H9 (cell line): ENCODE data around the gene BEND7. TPM values are rescaled to one million over a fixed set of nuclear protein-coding genes. Genes with fewer than 3 reads are reported as not detected.

Experiments used
- DNase-seq: peaks from one replicate; pipeline ENCODE4 v3.0.0-alpha.2; 2017
- H2AFZ ChIP-seq: one replicate; pipeline ENCODE4 v1.6.1; 2013; ENCODE audit warnings: mild to moderate bottlenecking, low read length, control low read depth, moderate library complexity
- H2AK5ac ChIP-seq: 2 replicates; pipeline ENCODE4 v1.6.1; 2013; ENCODE audit warnings: low read length, control low read depth, mixed read lengths; ENCODE audit not compliant: insufficient read length
- H2BK120ac ChIP-seq: one replicate; pipeline ENCODE4 v1.6.1; 2013; ENCODE audit warnings: low read depth, mild to moderate bottlenecking, low read length, control low read depth, inconsistent platforms; ENCODE audit not compliant: poor library complexity, severe bottlenecking
- H2BK12ac ChIP-seq: 2 replicates; pipeline ENCODE4 v1.6.1; 2013; ENCODE audit warnings: low read length, control low read depth, mixed read lengths, low read depth; ENCODE audit not compliant: insufficient read length
- H2BK15ac ChIP-seq: 2 replicates; pipeline ENCODE4 v1.6.1; 2013; ENCODE audit warnings: low read depth, low read length, control low read depth
- H2BK20ac ChIP-seq: one replicate; pipeline ENCODE4 v1.6.1; 2013; ENCODE audit warnings: low read depth, mild to moderate bottlenecking, low read length, control low read depth, inconsistent platforms; ENCODE audit not compliant: poor library complexity, severe bottlenecking
- H2BK5ac ChIP-seq: 2 replicates; pipeline ENCODE4 v1.6.1; 2013; ENCODE audit warnings: low read length, control low read depth, mixed read lengths; ENCODE audit not compliant: insufficient read length
- H3K14ac ChIP-seq: 2 replicates; pipeline ENCODE4 v1.6.1; 2013; ENCODE audit warnings: low read length, control low read depth; ENCODE audit not compliant: insufficient read depth
- H3K18ac ChIP-seq: 2 replicates; pipeline ENCODE4 v1.6.1; 2013; ENCODE audit warnings: low read depth, mild to moderate bottlenecking, mixed read lengths, low read length, control low read depth; ENCODE audit not compliant: insufficient read length
- H3K23ac ChIP-seq: 2 replicates; pipeline ENCODE4 v1.6.1; 2013; ENCODE audit warnings: low read length, control low read depth, mixed read lengths, low read depth; ENCODE audit not compliant: insufficient read length
- H3K23me2 ChIP-seq: 2 replicates; pipeline ENCODE4 v1.6.1; 2013; ENCODE audit warnings: low read depth, mild to moderate bottlenecking, mixed read lengths, low read length, control low read depth; ENCODE audit not compliant: insufficient read length, poor library complexity, severe bottlenecking
- H3K27ac ChIP-seq: 2 replicates; pipeline ENCODE4 v1.5.1; 2013; ENCODE audit warnings: low read length, control low read depth, mixed read lengths, low read depth; ENCODE audit not compliant: insufficient read length
- H3K27me3 ChIP-seq: 2 replicates; pipeline ENCODE4 v1.6.1; 2013; ENCODE audit warnings: low read length, control low read depth, inconsistent platforms; ENCODE audit not compliant: insufficient read depth
- H3K4ac ChIP-seq: 2 replicates; pipeline ENCODE4 v1.6.1; 2013; ENCODE audit warnings: low read depth, mild to moderate bottlenecking, control low read depth, inconsistent platforms, low read length, moderate library complexity
- H3K4me1 ChIP-seq: 2 replicates; pipeline ENCODE4 v1.6.1; 2013; ENCODE audit warnings: low read length, control low read depth, inconsistent platforms; ENCODE audit not compliant: insufficient read depth
- H3K4me2 ChIP-seq: 2 replicates; pipeline ENCODE4 v1.6.1; 2013; ENCODE audit warnings: low read length, control low read depth, mixed read lengths; ENCODE audit not compliant: insufficient read length, insufficient read depth
- H3K56ac ChIP-seq: 2 replicates; pipeline ENCODE4 v1.6.1; 2013; ENCODE audit warnings: low read depth, mild to moderate bottlenecking, mixed read lengths, low read length, control low read depth; ENCODE audit not compliant: insufficient read length
- H3K79me1 ChIP-seq: 2 replicates; pipeline ENCODE4 v1.6.1; 2013; ENCODE audit warnings: low read depth, mild to moderate bottlenecking, moderate library complexity, low read length, control low read depth, inconsistent platforms; ENCODE audit not compliant: insufficient read depth, poor library complexity, severe bottlenecking
- H3K79me2 ChIP-seq: 2 replicates; pipeline ENCODE4 v1.6.1; 2013; ENCODE audit warnings: low read length, control low read depth, inconsistent platforms; ENCODE audit not compliant: insufficient read depth
- H3K9ac ChIP-seq: 2 replicates; pipeline ENCODE4 v1.6.1; 2013; ENCODE audit warnings: low read length, control low read depth, mixed read lengths; ENCODE audit not compliant: insufficient read length; ENCODE audit errors: extremely low read depth
- H3K9me3 ChIP-seq: one replicate; pipeline ENCODE4 v1.6.1; 2013; ENCODE audit warnings: low read depth, low read length, inconsistent platforms; ENCODE audit not compliant: control insufficient read depth
- H3T11ph ChIP-seq: one replicate; pipeline ENCODE4 v1.6.1; 2013; ENCODE audit warnings: mild to moderate bottlenecking, low read length, control low read depth, inconsistent platforms
- H4K20me1 ChIP-seq: one replicate; pipeline ENCODE4 v1.6.1; 2013; ENCODE audit not compliant: control insufficient read depth, insufficient read length, insufficient read depth
- H4K5ac ChIP-seq: 2 replicates; pipeline ENCODE4 v1.6.1; 2013; ENCODE audit warnings: low read depth, mild to moderate bottlenecking, mixed read lengths, low read length, control low read depth; ENCODE audit not compliant: insufficient read length
- H4K8ac ChIP-seq: replicated peaks from 2 replicates; pipeline ENCODE4 v1.6.1; 2013; ENCODE audit warnings: low read length, control low read depth, mixed read lengths, low read depth; ENCODE audit not compliant: insufficient read length
- H4K91ac ChIP-seq: 2 replicates; pipeline ENCODE4 v1.6.1; 2013; ENCODE audit warnings: low read depth, mild to moderate bottlenecking, moderate library complexity, mixed read lengths, low read length, control low read depth; ENCODE audit not compliant: insufficient read length
- H3K27ac Mint-ChIP-seq, 3 experiments: 2 replicates in 2 of 3; 3 replicates in 1 of 3; pipeline ENCODE4 v1.8.0; 2020 to 2021; ENCODE audit warnings: mixed read lengths in 3 of 3, mild to moderate bottlenecking in 1 of 3, moderate library complexity in 1 of 3
- H3K27me3 Mint-ChIP-seq: 2 replicates; pipeline ENCODE4 v1.8.0; 2021; ENCODE audit warnings: low read depth, mild to moderate bottlenecking, moderate library complexity, mixed read lengths
- H3K36me3 Mint-ChIP-seq, 3 experiments: 2 replicates in 2 of 3; 3 replicates in 1 of 3; pipeline ENCODE4 v1.8.0; 2020 to 2021; ENCODE audit warnings: low read depth in 3 of 3, mixed read lengths in 3 of 3; ENCODE audit not compliant: insufficient read depth in 1 of 3
- H3K4me1 Mint-ChIP-seq, 2 experiments: 2 replicates each; pipeline ENCODE4 v1.8.0; 2020; ENCODE audit warnings: mixed read lengths in 2 of 2
- H3K4me3 Mint-ChIP-seq, 2 experiments: 2 replicates in 1 of 2; 3 replicates in 1 of 2; pipeline ENCODE4 v1.8.0; 2020 to 2021; ENCODE audit warnings: mild to moderate bottlenecking in 2 of 2, mixed read lengths in 2 of 2, moderate library complexity in 1 of 2
- H3K9me3 Mint-ChIP-seq, 2 experiments: 2 replicates in 1 of 2; 3 replicates in 1 of 2; pipeline ENCODE4 v1.8.0; 2020; ENCODE audit warnings: mild to moderate bottlenecking in 2 of 2, mixed read lengths in 2 of 2, moderate library complexity in 1 of 2
- WGBS: extraction: QIAGEN DNeasy Blood & Tissue Kit; methylation state at CpG from one replicate; pipeline ENCODE4 v1.1.7; 2013; ENCODE audit warnings: missing lambda C conversion rate, low lambda C conversion rate, mixed read lengths; ENCODE audit not compliant: insufficient read length; ENCODE audit errors: extremely low coverage; 5-methylcytosine and 5-hydroxymethylcytosine counted together
- total RNA-seq: library from RNA; stranded (reverse); gene quantifications from 2 replicates; pipeline ENCODE4 v1.2.1, GENCODE V29; 2021
- TF ChIP-seq, protein P1 (sequence below): fragments of 200-600 bp; sonication (generic); conservative IDR thresholded peaks from 3 replicates; pipeline ENCODE4 v1.8.0; 2021; ENCODE audit warnings: antibody characterized with exemption, mild to moderate bottlenecking

Gene BEND7
- total RNA-seq, 1 experiment from 2014 or later, result 17.7 TPM

DNA sequence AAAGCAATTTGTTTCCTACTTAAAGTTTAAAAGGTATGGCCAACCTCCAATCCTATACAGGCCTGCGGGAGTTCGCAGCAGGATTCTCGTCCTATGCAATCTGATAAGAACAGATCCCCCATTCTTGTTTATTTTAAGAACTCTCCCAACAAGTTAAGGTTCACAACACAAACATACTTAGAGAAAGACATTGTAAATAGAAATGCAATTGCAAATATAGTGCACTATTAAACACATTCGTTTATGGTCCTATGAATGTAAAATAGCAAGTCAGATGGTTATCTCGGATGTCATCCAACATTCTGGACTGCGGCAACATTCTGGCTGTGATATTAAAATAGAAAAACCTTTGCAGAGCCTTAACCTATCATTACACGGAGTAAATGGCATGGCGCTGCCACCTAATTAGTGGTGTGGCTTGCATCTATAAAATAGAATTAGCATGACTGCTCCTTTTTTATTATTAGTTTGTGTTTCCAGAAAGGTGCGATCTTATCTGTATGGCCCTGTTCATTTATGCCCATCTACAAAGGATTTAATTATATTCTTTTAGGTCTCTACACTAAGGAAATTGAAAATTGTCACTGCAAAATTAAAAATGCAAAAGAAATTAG, 37.0 kb downstream of the BEND7 start:
- Histone ChIP-seq H3K27me3 (no peaks in the 10 kb centered on the region), H3K23ac (no peak overlapping the region), H3K18ac (no peak overlapping the region), H4K8ac (no peak overlapping the region), H4K20me1 (no peaks in the 10 kb centered on the region), H3K56ac (no peak overlapping the region), H3K79me1 (no peaks in the 10 kb centered on the region), H2BK5ac (no peak overlapping the region), H3K4me1 (no peaks in the 10 kb centered on the region), H3K4ac (no peak overlapping the region), H3K27ac (no peak overlapping the region), H3K14ac (no peak overlapping the region), H3K4me2 (no peak overlapping the region), H2BK120ac (no peak overlapping the region), H3K9me3 (no peaks in the 10 kb centered on the region), H2AFZ (no peak overlapping the region), H2BK15ac (no peak overlapping the region), H2BK20ac (no peak overlapping the region), H2AK5ac (no peak overlapping the region), H4K91ac (no peak overlapping the region), H3K9ac (no peak overlapping the region), H4K5ac (no peak overlapping the region), H3K23me2 (no peaks in the 10 kb centered on the region), H3T11ph (no peak overlapping the region), H3K79me2 (no peaks in the 10 kb centered on the region), H2BK12ac (no peak overlapping the region)
- H3K36me3 Mint-ChIP-seq, result no peaks in the 10 kb centered on the region; a peak in 2 of 7 replicates
- no peaks in the 10 kb centered on the region for H3K9me3 Mint-ChIP-seq
- no peak for DNase-seq
- WGBS, result no CpG with 5 or more reads among the region's 9 CpGs
- TF ChIP-seq, protein P1, sequence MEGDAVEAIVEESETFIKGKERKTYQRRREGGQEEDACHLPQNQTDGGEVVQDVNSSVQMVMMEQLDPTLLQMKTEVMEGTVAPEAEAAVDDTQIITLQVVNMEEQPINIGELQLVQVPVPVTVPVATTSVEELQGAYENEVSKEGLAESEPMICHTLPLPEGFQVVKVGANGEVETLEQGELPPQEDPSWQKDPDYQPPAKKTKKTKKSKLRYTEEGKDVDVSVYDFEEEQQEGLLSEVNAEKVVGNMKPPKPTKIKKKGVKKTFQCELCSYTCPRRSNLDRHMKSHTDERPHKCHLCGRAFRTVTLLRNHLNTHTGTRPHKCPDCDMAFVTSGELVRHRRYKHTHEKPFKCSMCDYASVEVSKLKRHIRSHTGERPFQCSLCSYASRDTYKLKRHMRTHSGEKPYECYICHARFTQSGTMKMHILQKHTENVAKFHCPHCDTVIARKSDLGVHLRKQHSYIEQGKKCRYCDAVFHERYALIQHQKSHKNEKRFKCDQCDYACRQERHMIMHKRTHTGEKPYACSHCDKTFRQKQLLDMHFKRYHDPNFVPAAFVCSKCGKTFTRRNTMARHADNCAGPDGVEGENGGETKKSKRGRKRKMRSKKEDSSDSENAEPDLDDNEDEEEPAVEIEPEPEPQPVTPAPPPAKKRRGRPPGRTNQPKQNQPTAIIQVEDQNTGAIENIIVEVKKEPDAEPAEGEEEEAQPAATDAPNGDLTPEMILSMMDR, result no peak
- peaks cover 14 to 18% of the 10 kb centered on the region in 2 experiments for H3K4me1 Mint-ChIP-seq
- H3K4me3 Mint-ChIP-seq, result no peak overlapping the region
- no peak overlapping the region for H3K27ac Mint-ChIP-seq
- H3K27me3 Mint-ChIP-seq, result no peaks in the 10 kb centered on the region
